Astrocyte of the cerebellum (primary cell): ENCODE data around the gene CD3E.

Source experiments
- DNase-seq: peaks from one replicate; pipeline ENCODE4 v3.0.0-alpha.2; 2011; ENCODE audit warnings: low read depth
- H3K4me3 ChIP-seq: 2 replicates; pipeline ENCODE4 v1.5.1; 2011; ENCODE audit warnings: mild to moderate bottlenecking, low read depth, low read length, moderate library complexity
- CTCF ChIP-seq: IDR thresholded peaks from 2 replicates; pipeline ENCODE4 v1.5.1; 2012; ENCODE audit warnings: low read length, low read depth, moderate library complexity, mild to moderate bottlenecking; ENCODE audit errors: missing control alignments
- in situ Hi-C: cut with HindIII; loops from 2 replicates; pipeline ENCODE4 v1.10.0; 2017; ENCODE audit warnings: low sequenced_read_pairs

Gene CD3E

GRCh38 chr11:118310781-118311485 lies 6.4 kb downstream of the CD3E start:
- in situ Hi-C loops, result no loop called here
- no peak for DNase-seq
- H3K4me3 ChIP-seq, result no peak overlapping the region

GRCh38 chr11:118311518-118311917 lies 7.0 kb downstream of the CD3E start:
- no peak overlapping the region for H3K4me3 ChIP-seq
- no peak for DNase-seq
- no peak for TF ChIP-seq CTCF
- in situ Hi-C loops, result no loop called here

More at GRCh38 chr11:118310781-118311485, 6.4 kb downstream of the CD3E start:
- no peak for TF ChIP-seq CTCF

GRCh38 chr11:118312328-118312727 lies 7.8 kb downstream of the CD3E start:
- TF ChIP-seq CTCF, result no peak
- in situ Hi-C loops, result no loop called here

GRCh38 chr11:118313242-118313641 lies 8.7 kb downstream of the CD3E start:
- TF ChIP-seq CTCF, result no peak
- H3K4me3 ChIP-seq, result no peak overlapping the region
- in situ Hi-C loops, result no loop called here
- no peak for DNase-seq

More at GRCh38 chr11:118312328-118312727, 7.8 kb downstream of the CD3E start:
- H3K4me3 ChIP-seq, result no peak overlapping the region
- no peak for DNase-seq

GRCh38 chr11:118314988-118315411 lies 10.5 kb downstream of the CD3E start:
- in situ Hi-C loops, result no loop called here
- TF ChIP-seq CTCF, result no peak
- no peak overlapping the region for H3K4me3 ChIP-seq
- DNase-seq, result no peak

GRCh38 chr11:118318124-118318523 lies 13.6 kb downstream of the CD3E start:
- no peak for DNase-seq
- in situ Hi-C loops, result no loop called here
- no peak overlapping the region for H3K4me3 ChIP-seq
- TF ChIP-seq CTCF, result no peak
